Measurements from ENCODE around the gene ZAP70.

- no peak for TF ChIP-seq POLR2A (IDR thresholded peaks at IDR 0.05)
- TF ChIP-seq CTCF (IDR thresholded peaks at IDR 0.05): no peak
- no peak for TF ChIP-seq EP300 (IDR thresholded peaks at IDR 0.05; ENCODE audit: low read depth)
- TF ChIP-seq POLR2AphosphoS5 (IDR thresholded peaks at IDR 0.05): no peak
These were observed 27.9 kb downstream of the ZAP70 start for GRCh38 chr2:97741251-97741650.

Measured in transverse colon (tissue), 4 donors.